NCI-H2171 treated with DMSO at 0.1 percent for 48 hours (cell line): ENCODE measurements around the gene REPS2.

Source experiments
- DNase-seq: peaks from one replicate; lab custom pipeline; 2025; lab: John Stamatoyannopoulos, UW

The REPS2 gene

GRCh38 chrX:17081968-17082367 lies 135.5 kb downstream of the REPS2 start:
- DNase-seq: no peak

- DNase-seq: peak; percentile 69
These were observed 136.4 kb downstream of the REPS2 start for GRCh38 chrX:17082831-17083230.

GRCh38 chrX:17086317-17086716 lies 139.9 kb downstream of the REPS2 start:
- peak; percentile 47 for DNase-seq

- no peak for DNase-seq
These were observed 148.7 kb downstream of the REPS2 start for GRCh38 chrX:17095161-17095560.

- DNase-seq: no peak
These were observed 152.2 kb downstream of the REPS2 start for GRCh38 chrX:17098516-17099247.

DNA sequence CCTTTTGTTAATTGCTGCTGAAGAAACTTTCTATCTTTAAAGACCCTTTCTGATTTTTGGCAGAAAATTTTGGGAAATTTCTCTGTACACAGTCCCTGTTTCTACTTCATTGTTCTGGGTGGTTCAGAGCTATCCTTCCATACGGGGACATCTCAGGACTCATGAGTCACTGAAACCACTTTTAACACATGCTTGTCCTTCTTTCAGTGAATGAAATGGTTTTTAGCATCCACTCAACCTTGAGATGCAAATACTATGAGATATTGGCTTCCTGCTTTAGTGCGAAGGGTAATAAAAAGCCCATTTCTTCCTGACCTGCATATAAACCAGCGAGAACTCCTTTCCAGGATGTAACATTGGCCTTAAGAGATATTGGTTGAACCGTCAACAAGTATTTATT lies 158.0 kb downstream of the REPS2 start:
- DNase-seq: no peak

DNA sequence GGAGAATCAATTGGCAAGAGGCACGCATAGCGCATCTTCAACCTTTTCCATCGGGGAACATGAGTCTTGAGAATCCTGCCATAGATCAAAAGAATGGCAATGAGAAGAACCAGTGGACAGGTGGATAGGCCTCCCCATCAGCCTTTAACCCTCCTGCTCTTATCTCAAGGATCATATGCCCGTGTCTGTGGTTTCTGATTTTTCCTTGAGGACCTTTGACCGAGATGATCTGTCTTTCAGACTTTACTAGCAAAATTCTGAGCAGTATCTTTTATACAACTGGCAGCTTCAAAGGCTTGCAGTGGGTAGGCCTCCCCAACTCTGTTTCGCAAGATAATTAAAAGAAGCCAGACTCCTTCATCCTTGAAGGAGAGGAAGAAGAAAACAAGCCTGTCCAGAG lies 174.4 kb downstream of the REPS2 start:
- no peak for DNase-seq

DNA sequence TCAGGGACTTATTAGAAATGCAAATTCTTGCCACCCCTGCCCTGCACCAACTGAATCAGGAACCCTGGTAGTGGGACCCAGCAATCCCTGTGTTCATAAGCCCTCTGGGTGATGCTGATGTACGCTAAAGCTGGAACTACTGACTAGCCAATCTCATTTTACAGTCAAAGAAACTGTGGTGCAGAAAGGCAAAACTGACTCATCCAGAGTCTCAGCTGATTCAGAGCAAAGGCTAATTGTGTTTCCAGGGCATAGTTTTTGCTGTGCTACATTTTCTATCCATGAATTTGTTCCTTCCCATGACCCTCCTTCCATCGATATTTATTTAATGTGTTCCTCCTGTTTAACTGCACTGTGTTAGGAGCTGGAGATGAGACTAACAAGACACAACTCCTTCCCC lies 207.5 kb downstream of the REPS2 start:
- DNase-seq: no peak

- peak; percentile 21 for DNase-seq
These were observed 214.5 kb downstream of the REPS2 start for GRCh38 chrX:17160975-17161374.

- DNase-seq: no peak
These were observed 215.5 kb downstream of the REPS2 start for GRCh38 chrX:17161991-17162390.

- DNase-seq: no peak
These were observed 217.6 kb downstream of the REPS2 start for GRCh38 chrX:17164079-17164478.

DNA sequence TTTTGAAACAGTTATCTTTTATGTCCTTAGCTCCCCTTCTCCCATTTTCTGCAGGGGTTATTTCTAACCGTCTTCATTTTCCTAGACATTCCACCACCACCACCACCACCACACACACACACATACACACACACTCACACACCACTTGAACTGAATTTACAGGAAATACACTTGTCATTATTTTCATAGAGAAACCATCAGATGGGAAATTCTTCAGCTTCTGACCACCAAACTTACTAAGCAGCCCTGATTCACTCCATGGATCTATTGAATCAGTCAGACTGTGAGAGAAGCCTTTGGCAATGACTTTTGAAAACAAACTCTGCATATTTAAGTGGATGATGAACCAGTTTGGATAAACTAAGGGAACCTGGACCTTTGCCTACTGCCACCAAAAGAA lies 218.5 kb downstream of the REPS2 start:
- DNase-seq: no peak

DNA sequence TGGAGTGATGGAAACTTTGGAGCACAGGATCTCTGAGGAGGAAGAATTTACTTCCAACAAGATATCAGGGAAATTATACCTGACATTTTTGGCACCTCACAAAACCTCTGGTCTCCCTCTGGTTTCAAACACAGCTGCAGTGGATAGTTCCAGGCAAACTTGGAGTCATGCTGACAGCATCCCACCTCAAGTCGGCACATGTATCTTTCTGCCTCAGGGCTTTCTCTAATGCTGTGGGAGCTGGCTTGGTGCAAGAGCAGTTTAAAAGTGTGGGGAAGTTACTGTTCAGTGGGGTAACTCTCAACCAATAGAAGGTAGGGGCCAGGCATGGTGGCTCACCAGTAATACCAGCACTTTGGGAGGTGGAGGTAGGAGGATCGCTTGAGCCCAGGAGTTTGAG lies 221.5 kb downstream of the REPS2 start:
- DNase-seq: no peak

DNA sequence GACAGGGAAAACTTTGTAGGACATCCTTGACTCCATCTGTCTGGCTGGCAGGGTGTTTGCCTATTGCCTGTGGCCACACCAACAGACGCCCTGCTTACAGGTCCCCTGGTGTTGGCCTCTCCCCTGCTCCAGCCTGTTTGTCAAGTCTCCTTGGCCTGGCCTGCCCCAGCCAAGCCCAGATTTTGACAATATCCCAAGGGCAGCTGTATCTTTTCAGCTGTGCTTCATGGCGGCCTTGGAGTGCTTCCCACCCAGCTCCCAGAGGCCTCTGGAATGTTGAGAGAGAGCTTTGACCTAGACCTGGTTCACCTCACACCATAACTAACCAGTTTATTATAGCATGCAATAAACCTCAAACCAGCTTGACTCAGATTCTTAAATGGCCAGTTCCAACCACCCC lies 224.5 kb downstream of the REPS2 start:
- no peak for DNase-seq

- DNase-seq: no peak
These were observed 228.2 kb downstream of the REPS2 start for GRCh38 chrX:17174671-17175070.

DNA sequence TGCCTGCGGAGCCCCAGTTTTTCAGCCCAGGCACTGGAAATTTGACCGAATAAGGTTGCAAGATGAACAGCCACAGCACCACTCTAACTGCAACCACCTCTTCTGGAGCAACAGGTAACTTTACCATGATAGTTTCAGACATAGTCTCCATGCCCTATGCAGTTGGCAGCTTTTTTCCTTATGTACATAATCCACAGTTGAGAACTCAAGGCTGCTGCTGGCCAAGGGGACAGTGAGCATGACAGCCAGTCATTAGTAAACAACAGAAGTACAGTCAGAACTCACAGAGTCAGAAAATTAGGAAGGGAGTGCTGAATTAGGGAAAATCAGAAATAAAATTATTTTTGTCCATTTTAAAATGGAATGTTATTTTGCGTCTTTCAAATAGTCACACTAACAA lies 235.9 kb downstream of the REPS2 start:
- DNase-seq: no peak

DNA sequence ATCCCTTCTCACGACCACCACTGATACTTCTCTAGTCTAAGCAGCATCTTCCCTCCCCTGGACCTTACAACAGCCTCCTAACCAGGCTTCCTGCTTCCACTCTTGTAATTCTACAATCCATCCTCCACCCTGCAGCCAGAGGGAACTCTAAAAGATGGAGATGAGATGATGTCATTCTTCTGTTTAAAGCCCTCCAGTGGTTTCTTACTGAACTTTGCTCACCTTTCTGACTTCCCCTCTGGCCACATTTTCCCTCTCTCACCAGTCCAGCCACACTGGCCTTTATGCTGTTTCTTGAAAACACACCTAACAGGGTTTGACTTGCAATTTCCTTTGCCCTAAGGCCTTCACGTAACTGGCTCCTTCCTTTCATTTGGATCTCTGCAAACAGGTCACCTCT lies 237.1 kb downstream of the REPS2 start:
- no peak for DNase-seq

DNA sequence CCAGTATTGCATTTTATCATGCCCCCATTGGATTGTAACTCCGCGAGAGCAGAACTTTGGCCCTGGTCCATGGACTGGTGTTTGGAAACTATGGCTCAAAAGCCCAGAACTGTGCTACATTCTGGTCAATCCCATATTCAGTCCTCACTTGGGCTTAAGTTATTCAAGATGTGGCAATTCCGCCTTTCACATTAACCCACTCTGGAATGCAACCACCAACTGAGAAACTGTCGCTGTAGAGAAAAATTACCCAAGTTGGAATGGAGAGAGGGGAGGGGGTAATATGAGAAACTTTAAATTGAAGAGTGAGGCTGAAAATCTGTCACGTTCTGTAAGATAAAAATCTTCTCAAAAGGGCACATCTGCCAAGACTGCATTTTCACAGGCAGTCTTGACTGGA lies 239.0 kb downstream of the REPS2 start:
- no peak for DNase-seq

DNA sequence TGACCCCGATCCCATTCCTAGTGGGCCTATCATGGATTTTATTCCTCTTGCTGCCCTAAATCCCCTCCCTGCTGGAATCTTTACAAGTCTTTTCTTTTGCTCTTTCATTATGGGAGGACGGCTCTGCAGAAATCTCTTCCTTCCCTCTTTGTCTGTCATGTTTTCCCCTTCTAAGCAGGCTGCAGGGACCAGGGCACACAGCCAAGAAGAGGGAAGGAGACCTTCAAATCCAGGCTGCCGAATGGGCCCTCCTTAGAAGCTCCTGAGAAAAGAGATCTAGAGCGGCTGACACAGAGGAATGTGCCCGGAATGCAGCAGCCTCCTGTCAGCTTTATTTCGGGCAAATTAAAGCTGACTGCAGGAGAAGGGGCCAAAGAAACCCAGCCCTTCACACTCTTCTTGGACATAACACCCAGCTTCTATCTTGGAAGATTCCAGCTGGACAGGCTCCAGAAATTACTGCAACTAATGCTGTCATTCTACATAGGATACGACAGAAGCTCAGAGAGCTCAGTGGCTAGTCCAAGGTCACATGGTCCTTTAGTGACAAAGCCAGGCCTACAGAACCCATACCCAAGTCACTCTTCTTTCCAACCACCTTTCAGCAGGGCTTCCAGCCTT lies 240.8 kb downstream of the REPS2 start:
- DNase-seq: no peak

GRCh38 chrX:17192106-17192505 lies 245.6 kb downstream of the REPS2 start:
- peak; percentile 42 for DNase-seq
